H1 (cell line): Measurements from ENCODE around the gene GEMIN2. TPM values are rescaled to one million over a fixed set of nuclear protein-coding genes. Genes with fewer than 3 reads are reported as not detected.

ENCODE experiments used
- CTCF ChIA-PET: fragments of 300-600 bp; sonication (Branson Sonifier 250); formaldehyde crosslinking; loops from one replicate; lab custom pipeline; 2021; ENCODE audit not compliant: partially characterized antibody; lab: Charles Lee
- POLR2A ChIA-PET: fragments of 300-600 bp; sonication (Branson Sonifier 250); formaldehyde crosslinking; loops from one replicate; lab custom pipeline; 2021; ENCODE audit warnings: inconsistent platforms; ENCODE audit not compliant: partially characterized antibody; lab: Charles Lee
- DNase-seq, 2 experiments: peaks; one replicate each; pipeline versions ENCODE4 v3.0.0 to v3.0.0-alpha.2; 2010 to 2022; ENCODE audit warnings: low spot score in 2 of 2, low read depth in 1 of 2, mixed read lengths in 1 of 2
- FAIRE-seq: peaks from 2 replicates; lab custom pipeline; 2011; peaks lifted over from hg19 to GRCh38; lab: Jason Lieb, UNC
- H2AFZ ChIP-seq: 2 replicates; pipeline ENCODE4 v1.8.1; 2012; ENCODE audit warnings: low read length, inconsistent platforms
- H2AK5ac ChIP-seq: 2 replicates; pipeline ENCODE4 v1.6.1; 2013; ENCODE audit warnings: low read depth, low read length
- H2BK120ac ChIP-seq: replicated peaks from 2 replicates; pipeline ENCODE3; 2013; ENCODE audit warnings: low read depth, low read length, inconsistent platforms
- H2BK12ac ChIP-seq: 2 replicates; pipeline ENCODE4 v1.6.1; 2013; ENCODE audit warnings: low read depth, low read length
- H2BK15ac ChIP-seq: 2 replicates; pipeline ENCODE4 v1.6.1; 2013; ENCODE audit warnings: low read length
- H2BK20ac ChIP-seq: 2 replicates; pipeline ENCODE4 v1.6.1; 2013; ENCODE audit warnings: low read length
- H2BK5ac ChIP-seq: 2 replicates; pipeline ENCODE4 v1.6.1; 2013; ENCODE audit warnings: low read depth, low read length
- H3K14ac ChIP-seq: 2 replicates; pipeline ENCODE4 v1.6.1; 2013; ENCODE audit warnings: inconsistent platforms; ENCODE audit not compliant: insufficient read length
- H3K18ac ChIP-seq: 2 replicates; pipeline ENCODE4 v1.6.1; 2013; ENCODE audit warnings: low read length; ENCODE audit errors: extremely low read depth
- H3K23ac ChIP-seq: 2 replicates; pipeline ENCODE4 v1.6.1; 2013; ENCODE audit warnings: inconsistent platforms; ENCODE audit not compliant: insufficient read length
- H3K23me2 ChIP-seq: 2 replicates; pipeline ENCODE4 v1.6.1; 2013; ENCODE audit warnings: low read depth, low read length
- H3K27ac ChIP-seq: 2 replicates; pipeline ENCODE4 v1.6.1; 2011; ENCODE audit warnings: low read depth, low read length, inconsistent platforms
- H3K27me3 ChIP-seq, 4 experiments: replicated peaks in 1 of 4; 1 replicate in 1 of 4; 2 replicates in 3 of 4; pipeline versions ENCODE4 v1.6.1 to v1.8.1; 2011 to 2013; ENCODE audit warnings: low read length in 3 of 4, mild to moderate bottlenecking in 3 of 4, inconsistent platforms in 2 of 4, mixed read lengths in 2 of 4, moderate library complexity in 1 of 4; ENCODE audit not compliant: control insufficient read depth in 3 of 4, insufficient read depth in 3 of 4; ENCODE audit errors: extremely low read depth in 1 of 4
- H3K36me3 ChIP-seq, 4 experiments: 2 replicates each; pipeline versions ENCODE4 v1.6.1 to v1.8.1; 2011 to 2013; ENCODE audit warnings: mild to moderate bottlenecking in 4 of 4, low read length in 3 of 4, moderate library complexity in 2 of 4, control low read depth in 1 of 4, inconsistent platforms in 1 of 4; ENCODE audit not compliant: insufficient read depth in 4 of 4, control insufficient read depth in 2 of 4
- H3K4ac ChIP-seq: replicated peaks from 2 replicates; pipeline ENCODE3; 2013; ENCODE audit warnings: low read length, low read depth, mixed read lengths, inconsistent platforms; ENCODE audit not compliant: insufficient read length
- H3K4me1 ChIP-seq, 4 experiments: replicated peaks in 1 of 4; 1 replicate in 1 of 4; 2 replicates in 3 of 4; pipeline versions ENCODE4 v1.6.1 to v1.8.1; 2011 to 2013; ENCODE audit warnings: low read length in 3 of 4, inconsistent platforms in 2 of 4, mixed read lengths in 1 of 4; ENCODE audit not compliant: insufficient read depth in 4 of 4, control insufficient read depth in 3 of 4
- H3K4me2 ChIP-seq, 2 experiments: 2 replicates each; pipeline versions ENCODE4 v1.6.1 to v1.8.1; 2011 to 2013; ENCODE audit warnings: low read depth in 2 of 2, low read length in 2 of 2, control low read depth in 1 of 2, inconsistent platforms in 1 of 2, mild to moderate bottlenecking in 1 of 2; ENCODE audit not compliant: insufficient read depth in 1 of 2
- H3K4me3 ChIP-seq, 4 experiments: fragments of 200-600, 300-600 bp in 1 of 4; sonication (generic), shearing (Covaris generic), sonication (Bioruptor Twin) in 1 of 4; 2 replicates each; pipeline versions ENCODE4 v1.5.1 to v1.8.1; 2011 to 2016; ENCODE audit warnings: low read length in 4 of 4, low read depth in 3 of 4, control low read depth in 2 of 4, inconsistent platforms in 2 of 4, mild to moderate bottlenecking in 2 of 4, mixed read lengths in 1 of 4, moderate library complexity in 1 of 4; ENCODE audit not compliant: insufficient read depth in 2 of 4; ENCODE audit errors: extremely low read depth in 1 of 4
- H3K56ac ChIP-seq: replicated peaks from 2 replicates; pipeline ENCODE3; 2013; ENCODE audit warnings: low read depth, mild to moderate bottlenecking, mixed read lengths, low read length, inconsistent platforms; ENCODE audit not compliant: insufficient read length
- H3K79me1 ChIP-seq: 2 replicates; pipeline ENCODE4 v1.6.1; 2013; ENCODE audit warnings: low read depth, low read length, control low read depth
- H3K79me2 ChIP-seq, 2 experiments: 2 replicates each; pipeline versions ENCODE4 v1.6.1 to v1.8.1; 2012 to 2013; ENCODE audit warnings: low read length in 2 of 2, mild to moderate bottlenecking in 2 of 2, inconsistent platforms in 1 of 2; ENCODE audit not compliant: insufficient read depth in 2 of 2, control insufficient read depth in 1 of 2
- H3K9ac ChIP-seq, 4 experiments: replicated peaks in 1 of 4; 1 replicate in 1 of 4; 2 replicates in 3 of 4; pipeline versions ENCODE4 v1.6.1 to v1.8.1; 2011 to 2013; ENCODE audit warnings: low read depth in 3 of 4, low read length in 3 of 4, control low read depth in 2 of 4, mild to moderate bottlenecking in 2 of 4, moderate library complexity in 2 of 4, inconsistent platforms in 1 of 4; ENCODE audit errors: extremely low read depth in 1 of 4
- H3K9me3 ChIP-seq, 2 experiments: 2 replicates each; pipeline versions ENCODE4 v1.6.1 to v1.8.1; 2012 to 2013; ENCODE audit warnings: mild to moderate bottlenecking in 2 of 2, moderate library complexity in 2 of 2, control low read depth in 1 of 2, inconsistent platforms in 1 of 2, low read depth in 1 of 2, low read length in 1 of 2, mixed read lengths in 1 of 2; ENCODE audit not compliant: insufficient read depth in 2 of 2
- H4K20me1 ChIP-seq, 2 experiments: replicated peaks in 1 of 2; 2 replicates each; pipeline versions ENCODE3 to v1.8.1; 2011 to 2013; ENCODE audit warnings: inconsistent platforms in 2 of 2, low read length in 2 of 2, mild to moderate bottlenecking in 1 of 2; ENCODE audit not compliant: insufficient read depth in 2 of 2, control insufficient read depth in 1 of 2
- H4K5ac ChIP-seq: 2 replicates; pipeline ENCODE4 v1.6.1; 2013; ENCODE audit warnings: low read length, low read depth, mixed read lengths, inconsistent platforms; ENCODE audit not compliant: insufficient read length
- H4K8ac ChIP-seq: 2 replicates; pipeline ENCODE4 v1.8.0; 2013; ENCODE audit warnings: mild to moderate bottlenecking, moderate library complexity, low read length, inconsistent platforms; ENCODE audit not compliant: insufficient read depth; ENCODE audit errors: extremely low read depth
- H4K91ac ChIP-seq: replicated peaks from 2 replicates; pipeline ENCODE3; 2013; ENCODE audit warnings: low read length, mixed read lengths, inconsistent platforms; ENCODE audit not compliant: insufficient read length
- BACH1 ChIP-seq: IDR thresholded peaks from 2 replicates; pipeline ENCODE4 v1.6.1; 2012; ENCODE audit warnings: low read length, improper control_type of control experiment
- JUN ChIP-seq: IDR thresholded peaks from 2 replicates; pipeline ENCODE4 v1.6.1; 2011; ENCODE audit warnings: low read depth, mild to moderate bottlenecking, improper control_type of control experiment, low read length
- PHF8 ChIP-seq: fragments of 200-600 bp; sonication (generic); conservative IDR thresholded peaks from 2 replicates; pipeline ENCODE4 v1.7.1; 2012; ENCODE audit warnings: low read depth, mild to moderate bottlenecking, inconsistent platforms, low read length, moderate library complexity
- RAD21 ChIP-seq, 2 experiments: IDR thresholded peaks in 1 of 2; conservative IDR thresholded peaks in 1 of 2; 2 replicates each; pipeline ENCODE4 v1.6.1; 2011; ENCODE audit warnings: low read depth in 2 of 2, low read length in 2 of 2, improper control_type of control experiment in 1 of 2, inconsistent platforms in 1 of 2, mild to moderate bottlenecking in 1 of 2, moderate library complexity in 1 of 2
- RFX5 ChIP-seq: IDR thresholded peaks from 2 replicates; pipeline ENCODE4 v1.6.1; 2011; ENCODE audit warnings: low read depth, low read length, improper control_type of control experiment, borderline replicate concordance
- TBP ChIP-seq: IDR thresholded peaks from 2 replicates; pipeline ENCODE4 v1.6.1; 2011; ENCODE audit warnings: low read depth, low read length, improper control_type of control experiment
- WGBS, 2 experiments: shearing (Covaris generic) in 1 of 2; methylation state at CpG; one replicate each; pipeline versions ENCODE4 v1.1.6 to v1.1.7; 2013 to 2015; ENCODE audit warnings: low lambda C conversion rate in 2 of 2, mixed read lengths in 2 of 2, inconsistent platforms in 1 of 2, low coverage in 1 of 2, missing lambda C conversion rate in 1 of 2; ENCODE audit not compliant: insufficient replicate concordance in 2 of 2, insufficient coverage in 1 of 2, insufficient read length in 1 of 2; ENCODE audit errors: extremely low coverage in 1 of 2, missing lambda C conversion rate in 1 of 2; 5-methylcytosine and 5-hydroxymethylcytosine counted together
- long read RNA-seq, 2 experiments: library from RNA in 1 of 2; library from capped mRNA in 1 of 2; stranded (forward); transcript quantifications; one replicate each; pipeline ENCODE4 v2.0.0, GENCODE V29; 2021; ENCODE audit warnings: inconsistent platforms in 1 of 2
- polyA minus RNA-seq, 3 experiments: library from RNA; depleted of rRNA, polyadenylated mRNA; stranded (reverse); fragments of >200 nt; gene quantifications; 1 replicate in 2 of 3; 2 replicates in 1 of 3; pipeline ENCODE4 v1.2.3, GENCODE V29; 2011
- polyA plus RNA-seq, 7 experiments: library from polyadenylated mRNA; depleted of rRNA in 3 of 7; stranded (reverse) in 5 of 7; unstranded in 2 of 7; fragments of >200 nt in 5 of 7; fragments of 200-250 nt in 2 of 7; gene quantifications; 1 replicate in 5 of 7; 2 replicates in 1 of 7; 4 replicates in 1 of 7; pipeline versions ENCODE4 v1.2.1 to v1.2.3, GENCODE V29; 2011 to 2013; ENCODE audit warnings: missing spikeins in 2 of 7, mixed read lengths in 2 of 7
- total RNA-seq: library from RNA; stranded (reverse); fragmentation: NEBNext Ultra II Directional; extraction: Animal tissue kit (Norgen Biotek cat#: 25700); gene quantifications from 2 replicates; pipeline ENCODE4 v1.2.1, GENCODE V29; 2021

GEMIN2 gene
- total RNA-seq (29.1 TPM in 2 replicates), polyA plus RNA-seq (2011; rRNA removed) (21.5 and 30.8 TPM in 2 replicates), polyA minus RNA-seq (2011; rRNA and poly(A)+ RNA removed) (13.9 and 17.6 TPM in 2 replicates)
- polyA plus RNA-seq (2011; cell fraction: cytosol; rRNA removed) = 47.7 TPM
- 13.2 TPM for polyA plus RNA-seq (2011; cell fraction: nucleus; rRNA removed)
- 28.2 to 30.3 TPM (median 28.9 TPM) in 4 replicates for polyA plus RNA-seq (2012, experiment 1 of 2)
- 10.8 TPM for polyA plus RNA-seq (2012, experiment 2 of 2)
- polyA plus RNA-seq (2013, experiment 1 of 2) = 10.5 TPM
- polyA plus RNA-seq (2013, experiment 2 of 2) = 10.9 TPM
- 15.0 TPM for polyA minus RNA-seq (2011; cell fraction: cytosol; rRNA and poly(A)+ RNA removed)
- 15.0 TPM for polyA minus RNA-seq (2011; cell fraction: nucleus; rRNA and poly(A)+ RNA removed)
- long read RNA-seq, experiment 1, transcript GEMIN2-202 (10 exons, 1,420 nt) = major isoform, 12 of 26 reads
- long read RNA-seq, experiment 1, partial matches to known transcripts = 8 of 26 reads
- long read RNA-seq, experiment 1, other reads (novel, unspliced or antisense) = 4 of 26 reads
- long read RNA-seq, experiment 2, transcript GEMIN2-201 (9 exons, 1,094 nt) = minor isoform, 13 of 55 reads
- long read RNA-seq, experiment 2, transcript GEMIN2-202 (10 exons, 1,420 nt) = major isoform, 29 of 55 reads
- long read RNA-seq, experiment 2, transcript GEMIN2-203 (9 exons, 801 nt) = minor isoform, 6 of 55 reads
- long read RNA-seq, experiment 2, partial matches to known transcripts = 1 of 55 reads
- long read RNA-seq, experiment 2, other reads (novel, unspliced or antisense) = 4 of 55 reads

- Histone ChIP-seq H3K14ac (no peak within 1 kb of the TSS), H3K79me2 (peaks cover 0 to 8% of the 10 kb centered on the region in 2 experiments; a peak in 2 of 4 replicates), H3K4ac (no peak within 1 kb of the TSS), H3K4me3 (peak within 1 kb of the TSS; percentile 83 to 90 (median 87)), H3K27me3 (no peaks in the 10 kb centered on the region), H3K4me2 (peak within 1 kb of the TSS; percentile 51 to 66), H3K9ac (peak within 1 kb of the TSS; percentile 61 to 73 (median 70)), H3K23me2 (peaks cover 2% of the 10 kb centered on the region; the same call in 1 of the 2 replicates), H2AFZ (peak within 1 kb of the TSS; percentile 97), H4K20me1 (no peaks in the 10 kb centered on the region), H3K18ac (0 out of 2 replicates have a peak within 1 kb of the TSS, but pooled peaks have one; percentile 43), H4K5ac (peak within 1 kb of the TSS; percentile 84), H3K36me3 (peaks cover 0 to 17% (median 7%) of the 10 kb centered on the region in 4 experiments; a peak in 7 of 8 replicates), H3K9me3 (no peaks in the 10 kb centered on the region), H2AK5ac (no peak within 1 kb of the TSS), H3K4me1 (peaks cover 0 to 2% (median 0%) of the 10 kb centered on the region in 4 experiments; a peak in 1 of 7 replicates), H2BK120ac (no peak within 1 kb of the TSS), H3K27ac (peak within 1 kb of the TSS; percentile 33; the same call in 1 of the 2 replicates), H3K79me1 (no peaks in the 10 kb centered on the region), H3K56ac (no peak within 1 kb of the TSS), H2BK20ac (no peak within 1 kb of the TSS), H4K8ac (peak within 1 kb of the TSS; percentile 93), H2BK15ac (no peak within 1 kb of the TSS), H3K23ac (no peak within 1 kb of the TSS), H4K91ac (peak within 1 kb of the TSS; percentile 18), H2BK12ac (no peak within 1 kb of the TSS), H2BK5ac (no peak within 1 kb of the TSS)
- FAIRE-seq = peak; percentile 82
- POLR2A ChIA-PET = interaction anchor here (1.0 to 3.3 kb wide), 8 partner anchors 10 to 319 kb away, joined by 3 to 18 read pairs (median 6); partner anchors contain the start of genes SEC23A and TRAPPC6B
- 2% methylated on average over 40 of the region's 40 CpGs; no CpG with 5 or more reads in 1 of the 2 experiments for WGBS, 2 experiments
- peak; percentile 79 to 94 for DNase-seq
- CTCF ChIA-PET = interaction anchor here (1.0 to 1.8 kb wide), 4 partner anchors 14 to 194 kb away, joined by 3 to 5 read pairs (median 4); partner anchors contain the start of gene TRAPPC6B
- TF ChIP-seq RFX5 = no peak
- TF ChIP-seq RAD21 (IDR thresholded peaks at IDR 0.05 in 1 of 2, conservative IDR thresholded peaks at IDR 0.05 in 1 of 2; ENCODE audit: low read depth in 2 of 2, low read length in 2 of 2) = no peak
- peak; percentile 80 for TF ChIP-seq PHF8
- TF ChIP-seq BACH1 = no peak
- peak; percentile 66 for TF ChIP-seq TBP
- no peak for TF ChIP-seq JUN
Observed at GRCh38 chr14:39114073-39114838, at the start of gene GEMIN2. GEMIN2 (plus strand) TSS chr14:39114323; CDS start chr14:39114339, 16 bp downstream.
